ENCODE results near the gene MAP4K1.
"Not testable (repeated sequence)": the region's sequence is repeated elsewhere in the genome, so short reads cannot be mapped to it uniquely, and the experiment has no call there.

Gene MAP4K1

DNA sequence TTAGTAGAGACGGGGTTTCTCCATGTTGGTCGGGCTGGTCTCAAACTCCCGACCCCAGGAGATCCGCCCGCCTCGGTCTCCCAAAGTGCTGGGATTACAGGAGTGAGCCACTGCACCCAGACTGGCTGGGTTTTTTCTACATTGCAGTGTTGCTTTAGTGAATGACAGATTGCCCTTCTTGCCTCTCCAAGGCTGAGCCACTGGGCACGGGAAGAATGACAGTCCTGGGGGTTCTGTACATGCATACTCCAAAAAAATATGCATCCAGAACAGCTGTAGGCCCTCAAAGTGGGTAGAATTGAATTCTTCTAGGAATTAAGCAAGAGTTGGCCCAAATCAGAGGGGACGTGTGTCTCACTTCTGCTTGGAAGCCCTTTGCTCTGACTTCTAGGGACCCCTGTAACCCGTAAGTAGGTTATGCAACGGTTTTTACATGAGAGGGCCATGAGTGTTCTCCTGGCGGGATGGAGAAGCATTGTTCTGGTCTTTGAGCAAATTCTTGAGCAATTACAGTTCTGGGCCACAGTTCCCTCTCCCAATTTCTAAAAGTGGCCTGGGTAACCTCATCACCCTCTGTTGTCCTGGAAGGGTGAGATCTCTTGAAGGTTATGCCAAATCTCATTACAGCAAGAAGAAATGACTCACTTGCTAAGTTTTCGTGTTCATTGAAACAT lies 33.3 kb upstream of the MAP4K1 start:
- DNase-seq, result no peak

DNA sequence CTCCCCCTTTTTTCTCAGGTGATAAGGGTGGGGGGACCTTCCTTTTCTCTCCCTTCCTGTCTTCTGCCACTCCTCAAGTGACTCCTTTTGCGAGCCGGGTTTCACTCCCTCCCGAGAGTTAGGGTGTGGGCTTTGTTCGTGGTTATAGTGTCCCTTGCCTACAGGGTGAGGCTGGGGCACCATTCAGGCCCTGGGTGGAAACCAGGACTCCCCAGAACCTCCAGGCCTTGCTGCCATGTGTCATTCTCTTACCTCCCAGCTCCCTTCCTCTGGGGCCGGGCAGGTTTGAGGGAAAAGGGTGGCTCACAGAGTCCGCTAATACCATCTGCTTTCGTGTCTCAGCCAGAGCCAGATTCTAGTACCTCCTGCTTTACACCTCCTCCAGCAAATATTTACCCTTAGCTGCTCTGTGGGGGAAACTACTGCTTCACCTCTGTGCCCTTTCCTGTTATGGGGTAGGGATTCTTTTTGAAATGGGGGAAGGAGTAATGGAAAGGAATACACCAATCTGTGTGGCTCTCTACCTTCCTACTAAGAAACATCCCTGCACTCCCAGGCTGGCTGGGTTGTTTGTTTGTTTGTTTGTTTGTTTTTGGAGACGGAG lies 32.5 kb upstream of the MAP4K1 start:
- no peak for DNase-seq

DNA sequence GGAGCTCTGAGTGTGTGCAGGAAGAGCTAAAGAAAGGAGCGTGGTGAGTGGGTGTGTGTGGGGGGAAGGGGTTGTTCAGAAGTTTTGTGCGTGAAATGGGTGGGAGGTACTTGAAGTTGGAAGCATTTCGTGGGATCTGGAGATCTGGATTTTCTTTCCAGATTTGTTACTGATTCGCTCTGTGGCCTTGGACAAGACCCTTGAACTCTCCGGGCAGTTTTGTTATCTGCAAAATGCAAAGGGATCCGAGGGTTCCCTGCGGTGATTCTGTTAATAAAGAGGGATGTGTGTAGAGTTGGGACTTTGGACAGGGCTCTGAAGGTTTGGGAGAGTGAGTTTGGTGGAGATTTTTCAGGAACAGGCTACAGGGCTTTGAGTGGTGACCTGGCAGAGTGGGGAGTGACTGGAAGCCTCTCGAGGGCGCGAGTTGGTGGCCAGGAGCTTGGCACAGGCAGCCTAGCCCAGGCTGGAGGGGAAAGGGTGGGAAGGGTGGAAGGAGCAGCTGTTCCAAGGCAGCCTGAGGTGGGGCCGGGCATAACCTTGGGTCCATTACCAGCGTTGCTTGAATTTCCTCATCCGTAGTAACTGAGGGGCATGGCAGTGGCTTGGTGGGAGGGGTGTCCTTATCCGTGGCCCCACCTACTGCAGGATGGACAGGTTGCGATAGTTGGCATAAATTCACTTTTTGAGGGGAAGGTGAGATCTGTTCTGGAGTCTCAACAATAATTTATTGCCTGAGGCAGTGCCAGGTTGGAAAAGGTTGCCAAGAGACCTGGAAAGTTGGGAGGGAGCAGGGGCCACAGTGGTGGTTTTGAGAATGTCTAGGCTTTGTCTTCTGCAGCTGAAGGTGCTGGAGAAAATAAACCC lies 31.8 kb upstream of the MAP4K1 start:
- no peak for DNase-seq

DNA sequence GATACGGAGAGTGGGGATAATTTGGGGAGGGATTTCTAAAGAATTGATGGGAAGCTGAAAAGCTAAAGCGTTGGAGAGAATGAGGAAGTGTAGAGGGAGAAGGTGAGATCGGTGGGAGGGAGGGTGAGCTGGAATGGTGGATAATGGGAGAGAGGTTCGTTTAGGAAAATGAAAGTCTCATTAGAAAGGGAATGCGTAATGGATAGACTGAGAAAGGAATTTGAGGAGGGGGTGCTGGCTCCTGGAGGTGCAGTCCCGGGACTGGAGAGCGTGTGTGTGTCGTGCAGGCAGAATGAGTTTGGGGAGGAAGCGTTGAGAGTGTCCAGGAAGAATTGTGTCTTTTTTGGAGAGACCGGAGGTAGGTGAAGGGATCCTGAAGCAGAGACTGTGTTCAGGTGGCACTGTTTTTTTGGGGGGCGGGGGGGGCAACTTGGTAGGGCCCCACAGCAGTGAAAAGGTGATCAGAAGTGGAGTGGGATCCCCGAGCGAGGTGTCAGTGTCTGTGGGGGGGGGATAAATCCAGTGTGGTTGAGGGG lies 31.1 kb upstream of the MAP4K1 start:
- DNase-seq, result no peak

DNA sequence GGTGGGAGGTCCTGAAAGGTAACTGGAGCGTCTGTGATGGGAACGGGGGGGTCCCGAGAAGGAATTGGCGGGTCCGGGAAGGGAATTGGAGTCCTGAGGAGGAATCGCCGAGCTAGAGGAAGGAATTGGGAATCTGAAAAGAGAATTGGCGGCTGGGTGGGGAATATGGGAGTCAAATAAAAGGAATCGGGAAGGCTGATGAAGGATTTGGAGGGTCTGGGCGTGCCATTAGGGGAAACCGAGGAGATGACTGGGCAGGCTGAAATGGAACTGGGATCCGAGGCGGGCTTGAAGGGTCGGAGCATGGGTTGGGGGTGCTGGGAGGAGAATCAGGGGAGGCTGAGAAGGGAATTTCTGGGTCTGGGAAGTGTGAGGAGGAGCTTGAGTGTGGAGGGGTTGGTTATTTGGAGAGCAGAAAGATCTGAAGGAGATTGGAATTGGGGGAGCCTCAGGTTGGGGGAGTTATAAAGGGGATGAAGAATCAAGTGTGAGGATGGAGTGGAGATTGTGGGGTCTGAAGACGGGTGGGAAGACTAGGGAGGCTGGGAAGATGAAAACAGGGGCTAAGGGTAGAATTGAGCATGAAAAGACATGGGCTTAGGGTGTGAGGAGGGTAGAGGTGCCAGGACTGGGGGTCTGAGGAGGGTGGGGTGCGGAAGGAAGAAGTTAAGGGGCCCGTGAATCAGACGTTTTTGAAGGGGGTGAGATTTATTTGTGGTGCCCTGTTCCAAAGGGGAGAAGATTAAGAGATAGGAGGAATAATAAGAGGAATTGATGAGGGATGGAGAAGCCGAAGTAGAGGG lies 30.4 kb upstream of the MAP4K1 start:
- DNase-seq, result no peak

DNA sequence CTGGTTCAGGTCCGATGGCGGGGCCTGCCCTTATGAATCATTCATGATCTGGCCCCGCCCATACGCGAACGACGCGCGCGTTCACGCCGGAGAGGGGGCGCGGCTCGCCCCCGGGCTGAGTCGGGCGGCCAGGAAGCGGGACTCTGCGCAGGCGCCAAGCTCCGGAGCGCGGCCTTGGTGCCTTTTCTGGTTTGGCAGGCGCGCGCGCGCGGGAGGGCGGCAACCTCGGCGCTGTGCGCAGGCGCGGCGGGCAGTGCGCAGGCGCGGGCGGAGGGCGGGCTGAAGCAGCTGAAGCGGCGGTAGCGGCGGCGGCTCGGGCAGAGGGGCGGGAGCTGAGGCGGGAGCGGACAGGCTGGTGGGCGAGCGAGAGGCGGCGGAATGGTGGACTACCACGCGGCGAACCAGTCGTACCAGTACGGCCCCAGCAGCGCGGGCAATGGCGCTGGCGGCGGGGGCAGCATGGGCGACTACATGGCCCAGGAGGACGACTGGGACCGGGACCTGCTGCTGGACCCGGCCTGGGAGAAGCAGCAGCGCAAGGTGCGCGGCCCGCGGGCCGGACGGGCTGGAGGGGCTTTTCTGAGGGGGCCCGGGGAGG lies 29.7 kb upstream of the MAP4K1 start, which contains the start of gene ACTN4:
TSS of gene ACTN4 (plus strand) at position 282 of the 598 bp plus-strand sequence. CDS start at position 379, 97 bp downstream.
- DNase-seq, result peak; percentile 100

DNA sequence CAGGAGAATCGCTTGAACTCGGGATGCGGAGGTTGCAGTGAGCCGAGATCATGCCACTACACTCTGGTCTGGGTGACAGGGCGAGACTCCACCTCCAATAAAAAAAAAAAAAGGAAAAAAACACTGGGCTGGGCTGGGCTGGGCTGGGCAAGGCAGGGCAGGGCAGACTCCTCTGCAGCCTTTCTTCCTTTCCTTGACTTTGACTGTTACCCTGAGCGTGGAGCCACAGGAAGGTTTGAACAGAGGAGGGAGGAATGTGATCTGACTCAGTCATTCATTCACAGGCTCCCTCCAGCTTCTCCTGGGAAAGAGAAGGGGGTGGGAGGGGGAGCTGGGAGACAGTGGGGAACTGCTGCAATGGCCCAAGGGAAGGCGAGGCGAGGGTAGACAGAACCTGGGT lies 27.0 kb upstream of the MAP4K1 start:
- DNase-seq, result no peak

DNA sequence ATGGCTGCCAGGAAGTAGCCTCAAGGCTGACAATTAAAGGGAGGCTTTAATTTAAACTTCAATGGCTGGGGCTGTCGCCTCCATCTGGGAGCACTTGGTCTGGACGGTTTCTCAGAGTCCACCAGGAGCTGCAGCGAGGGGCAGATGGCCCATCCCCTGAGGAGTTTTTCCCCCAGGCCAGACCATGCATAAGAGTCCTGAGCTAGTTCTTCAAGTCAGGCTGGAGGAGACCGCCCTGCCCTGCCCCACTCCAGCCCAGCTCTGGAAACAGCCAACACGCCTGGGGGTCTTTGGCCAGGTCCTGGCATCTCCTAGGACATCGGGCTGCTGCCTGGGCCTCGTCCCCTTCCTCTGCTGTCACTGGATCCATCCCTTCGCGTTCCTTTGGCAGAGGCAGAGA lies 24.4 kb upstream of the MAP4K1 start:
- no peak for DNase-seq

DNA sequence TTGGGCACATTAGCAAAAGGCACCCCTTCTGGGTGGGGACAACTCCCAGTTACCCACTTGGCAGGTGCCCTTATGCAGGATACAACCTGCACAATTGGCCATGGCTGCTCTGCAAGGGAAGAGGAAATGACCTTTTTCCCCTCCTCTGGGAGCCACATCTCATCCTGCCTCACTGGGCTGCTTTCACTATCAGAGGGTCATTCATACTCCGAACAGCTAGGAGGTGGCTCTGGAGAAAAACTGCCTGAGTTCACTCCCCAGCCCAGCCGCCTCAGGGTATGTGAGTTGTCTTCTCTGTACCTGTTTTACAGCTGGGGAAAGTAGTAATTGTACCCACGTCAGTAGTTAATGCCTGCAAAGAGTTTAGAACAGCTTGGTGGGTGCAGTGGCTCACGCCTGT lies 22.6 kb upstream of the MAP4K1 start:
- no peak for DNase-seq

DNA sequence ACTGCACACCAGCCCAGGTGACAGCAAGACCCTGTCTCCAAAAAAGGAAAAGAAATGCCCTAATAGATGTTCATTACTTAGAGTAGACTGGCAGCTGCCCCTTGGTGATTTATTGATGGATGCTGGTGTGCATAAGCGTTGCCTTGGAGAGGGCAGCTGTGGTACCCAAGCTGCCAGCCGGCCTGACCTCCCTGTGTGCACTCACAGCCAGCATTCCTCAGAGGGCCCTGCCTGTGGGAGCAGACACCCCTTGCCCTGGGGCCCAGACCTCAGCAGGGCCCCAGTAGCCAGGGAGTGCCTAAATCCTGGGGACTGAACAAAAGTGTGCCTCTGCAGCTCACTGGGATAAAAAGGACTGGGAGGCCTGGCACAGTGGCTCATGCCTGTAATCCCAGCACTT lies 21.9 kb upstream of the MAP4K1 start:
- DNase-seq, result no peak

DNA sequence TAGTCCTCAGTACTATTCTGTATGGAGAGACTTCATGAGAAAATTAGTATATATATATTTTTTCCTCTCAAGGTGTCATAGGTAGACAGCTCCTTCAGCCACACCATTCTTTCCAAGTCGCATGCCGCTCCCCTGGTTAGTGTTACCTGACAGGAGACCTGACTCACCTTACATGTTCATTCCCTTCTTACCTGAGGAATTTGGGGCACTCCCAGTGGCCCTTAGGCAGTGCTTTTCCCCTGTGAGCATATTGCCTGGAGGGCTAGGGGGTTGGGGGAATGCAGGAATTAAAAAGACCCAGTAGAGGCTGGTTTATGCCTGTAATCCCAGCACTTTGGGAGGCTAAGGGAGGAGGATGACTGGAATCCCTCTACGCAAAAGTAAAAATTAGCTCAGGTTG lies 20.7 kb upstream of the MAP4K1 start:
- no peak for DNase-seq

DNA sequence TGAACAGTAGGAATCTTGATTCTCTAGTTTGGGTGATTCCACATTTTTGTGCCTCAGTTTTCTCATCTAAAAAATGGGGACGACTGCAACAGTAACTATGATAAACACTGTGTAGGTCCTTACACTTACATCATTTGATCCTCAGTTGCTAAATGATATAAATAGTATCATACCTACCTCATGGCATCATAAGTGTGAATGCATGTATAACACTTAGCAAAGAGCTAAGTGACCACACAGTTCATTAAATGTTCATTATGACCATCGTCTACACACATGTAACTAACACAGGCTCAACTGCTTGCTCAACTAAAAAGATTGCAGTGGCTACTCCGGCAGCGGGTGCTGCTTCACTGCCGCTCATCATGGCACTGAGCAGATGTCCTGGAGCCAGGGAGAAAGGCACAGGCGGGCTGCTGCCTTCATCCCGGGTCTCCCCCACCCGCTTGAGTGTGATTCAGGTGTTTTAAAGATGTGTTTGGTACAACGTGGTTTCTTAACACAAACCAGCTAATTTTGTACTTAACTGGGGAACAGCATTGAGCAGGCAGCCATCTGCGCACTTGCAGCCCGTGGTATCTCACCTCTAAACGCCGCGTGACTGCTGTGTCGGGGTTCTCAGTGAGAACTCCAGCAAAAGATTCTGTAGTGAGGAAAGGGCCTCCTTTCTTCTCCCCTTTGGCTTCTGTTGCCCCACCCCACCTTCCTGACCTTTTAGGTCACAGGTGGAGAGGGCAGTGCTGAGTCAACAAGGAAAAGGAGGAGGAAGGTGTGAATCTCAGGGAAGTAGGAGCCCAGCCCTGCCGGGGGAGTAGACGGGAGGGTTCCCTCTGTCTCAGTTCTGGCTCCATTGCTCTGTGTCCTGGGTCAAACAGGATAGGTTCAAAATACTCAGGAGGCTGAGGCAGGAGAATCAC lies 18.0 kb upstream of the MAP4K1 start:
- no peak for DNase-seq

DNA sequence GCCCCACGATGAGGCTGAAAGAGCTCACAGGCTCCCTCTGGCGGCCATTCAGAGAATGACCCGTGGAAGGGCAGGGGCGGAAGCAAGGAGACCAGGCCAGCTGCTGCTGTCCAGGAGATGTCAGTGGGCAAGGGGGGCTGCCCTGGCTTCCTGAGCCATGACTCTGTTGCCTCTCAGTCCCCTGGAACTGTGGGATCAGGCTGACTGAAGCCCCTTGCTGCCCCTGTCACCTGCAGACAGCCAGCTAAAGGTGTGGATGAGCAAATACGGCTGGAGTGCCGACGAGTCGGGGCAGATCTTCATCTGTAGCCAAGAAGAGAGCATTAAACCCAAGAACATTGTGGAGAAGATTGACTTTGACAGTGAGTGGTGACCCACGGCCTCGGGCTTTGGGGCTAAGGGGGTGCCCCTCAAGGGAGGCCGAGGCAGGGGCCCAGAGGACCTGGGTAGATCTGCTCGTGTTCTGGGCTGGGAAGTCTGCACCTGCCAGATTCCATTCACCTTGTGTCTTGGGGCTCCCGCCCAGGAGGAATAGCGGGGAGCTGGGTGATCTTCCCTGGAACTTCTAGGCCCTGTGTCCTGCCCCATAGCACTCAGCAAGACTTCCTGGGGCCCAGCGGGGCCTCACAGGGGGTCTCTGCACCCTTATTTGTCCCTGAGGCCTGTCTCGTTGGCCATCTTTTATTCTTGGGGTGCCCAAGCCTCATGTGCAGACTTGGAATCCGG lies 17.2 kb upstream of the MAP4K1 start:
- DNase-seq, result peak; percentile 78

DNA sequence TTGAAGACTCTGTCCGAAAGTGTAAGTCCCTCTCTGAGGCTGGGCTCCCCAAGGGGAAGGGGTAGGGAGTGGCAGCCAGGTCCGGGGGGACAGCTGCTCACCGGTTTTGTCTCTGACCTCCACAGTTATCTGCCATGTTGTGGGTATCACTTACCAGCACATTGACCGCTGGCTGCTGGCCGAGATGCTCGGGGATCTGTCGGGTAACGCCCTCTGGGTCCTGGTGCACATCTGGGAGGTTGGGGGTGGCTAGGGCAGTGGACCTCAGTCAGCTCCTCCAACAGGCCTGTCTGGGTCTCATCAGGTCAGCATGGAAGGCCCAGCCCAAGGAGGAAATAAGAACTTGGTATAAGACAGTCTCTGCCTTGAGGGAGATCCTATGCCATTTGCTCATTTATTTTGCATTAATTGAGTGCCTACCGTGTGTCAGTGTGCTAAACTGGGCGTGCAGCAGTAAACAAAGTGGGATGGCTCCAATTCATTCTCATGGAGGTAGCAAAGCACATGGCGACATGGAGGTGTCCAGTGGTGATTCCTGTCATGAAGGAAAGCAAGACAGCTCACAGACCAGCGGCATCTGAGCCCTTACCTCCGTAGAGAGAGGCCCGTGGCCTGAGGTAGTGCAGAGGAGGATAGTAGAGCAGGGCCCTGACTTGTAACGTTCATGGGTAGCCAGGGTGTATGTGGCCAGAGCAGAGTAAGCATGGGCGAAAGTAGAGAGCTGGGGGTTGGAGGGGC lies 14.9 kb upstream of the MAP4K1 start:
- no peak for DNase-seq

DNA sequence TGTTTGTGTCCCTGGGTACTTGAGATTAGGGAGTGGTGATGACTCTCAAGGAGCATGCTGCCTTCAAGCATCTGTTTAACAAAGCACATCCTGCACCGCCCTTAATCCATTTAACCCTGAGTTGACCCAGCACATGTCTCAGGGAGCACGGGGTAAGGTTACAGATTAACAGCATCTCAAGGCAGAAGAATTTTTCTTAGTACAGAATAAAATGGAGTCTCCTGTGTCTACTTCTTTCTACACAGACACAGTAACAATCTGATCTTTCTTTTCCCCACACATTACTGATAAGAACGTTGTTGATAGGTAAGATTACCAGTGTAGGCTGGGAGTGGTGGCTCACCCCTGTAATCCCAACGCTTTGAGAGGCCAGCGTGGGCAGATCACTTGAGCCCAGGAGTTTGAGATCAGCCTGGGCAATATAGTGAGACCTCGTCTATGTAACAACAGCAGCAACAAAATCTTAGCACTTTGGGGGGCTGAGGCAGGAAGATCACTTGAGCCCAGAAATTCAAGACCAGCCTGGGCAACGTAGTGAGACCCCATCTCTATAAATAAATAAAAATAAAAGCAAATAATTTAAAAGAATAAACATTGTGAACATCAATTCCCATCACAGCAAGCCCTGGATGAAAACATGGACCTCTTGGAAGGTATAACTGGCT lies 14.2 kb upstream of the MAP4K1 start:
- DNase-seq, result not testable (repeated sequence)

DNA sequence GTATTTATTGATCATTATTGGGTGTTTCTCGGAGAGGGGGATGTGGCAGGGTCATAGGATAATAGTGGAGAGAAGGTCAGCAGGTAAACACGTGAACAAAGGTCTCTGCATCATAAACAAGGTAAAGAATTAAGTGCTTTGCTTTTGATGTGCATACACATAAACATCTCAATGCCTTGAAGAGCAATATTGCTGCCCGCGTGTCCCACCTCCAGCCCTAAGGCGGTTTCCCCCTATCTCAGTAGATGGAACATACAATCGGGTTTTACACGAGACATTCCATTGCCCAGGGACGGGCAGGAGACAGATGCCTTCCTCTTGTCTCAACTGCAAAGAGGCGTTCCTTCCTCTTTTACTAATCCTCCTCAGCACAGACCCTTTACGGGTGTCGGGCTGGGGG lies 13.5 kb upstream of the MAP4K1 start:
- DNase-seq, result not testable (repeated sequence)

DNA sequence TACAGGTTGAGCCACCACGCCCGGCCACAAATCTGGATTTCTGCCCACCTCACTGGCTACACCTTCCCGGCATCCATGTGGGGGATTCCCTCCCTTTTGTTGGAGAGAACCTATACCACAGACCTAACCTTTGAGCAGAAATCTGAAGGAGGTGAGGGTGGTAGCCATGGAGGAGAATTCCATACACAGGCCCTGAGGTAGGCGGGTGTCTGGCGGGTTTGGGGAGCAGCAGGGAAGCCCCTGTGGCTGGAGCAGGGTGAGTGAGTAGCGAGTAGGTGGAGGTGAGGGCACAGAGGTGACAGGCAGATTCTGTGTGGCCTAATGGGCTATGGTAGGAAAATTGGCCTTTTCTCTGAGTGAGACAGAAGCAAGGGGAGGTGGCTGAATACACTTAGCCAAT lies 11.8 kb upstream of the MAP4K1 start:
- DNase-seq, result no peak

DNA sequence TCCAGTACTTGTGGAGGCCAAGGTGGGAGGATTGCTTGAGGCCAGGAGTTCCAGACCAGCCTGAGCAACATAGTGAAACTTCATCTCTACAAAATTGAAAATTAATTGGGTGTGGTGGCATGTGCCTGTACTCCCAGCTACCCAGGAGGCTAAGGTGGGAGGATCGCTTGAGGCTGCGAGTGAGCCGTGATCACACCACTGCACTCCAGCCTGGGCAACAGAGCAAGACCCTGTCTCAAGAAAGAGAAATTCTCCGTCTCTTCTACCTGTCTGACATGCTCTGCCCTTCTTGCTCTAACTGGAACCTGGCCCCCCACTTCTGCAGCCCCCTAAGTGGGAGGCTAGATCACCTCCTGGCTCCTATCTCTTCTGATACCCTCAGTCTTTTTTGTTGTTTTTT lies 8.6 kb upstream of the MAP4K1 start:
- no peak for DNase-seq

DNA sequence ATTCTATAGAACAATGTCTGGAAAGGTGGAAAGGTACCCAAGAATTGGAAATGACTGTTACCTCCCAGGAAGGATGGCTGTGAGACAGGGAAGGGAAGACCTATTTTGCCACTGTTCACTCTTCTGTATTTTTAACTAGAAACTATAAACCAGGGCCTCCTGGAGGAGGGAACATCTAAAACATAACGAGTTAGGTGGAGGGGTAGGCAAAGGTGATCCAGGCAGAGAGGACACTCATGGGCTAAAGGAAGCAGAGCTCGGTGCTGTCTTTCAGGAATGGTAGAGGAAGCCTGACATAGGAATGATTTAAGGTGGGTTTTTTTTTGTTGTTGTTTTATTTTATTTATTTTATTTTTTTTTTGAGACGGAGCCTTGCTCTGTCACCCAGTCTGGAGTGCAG lies 7.1 kb upstream of the MAP4K1 start:
- DNase-seq, result no peak

Data from CD4-positive, alpha-beta T cell treated with Interleukin-10 for 1 hour (primary cell).